ENCODE data around the gene NOP10. TPM values are rescaled to one million over a fixed set of nuclear protein-coding genes. Genes with fewer than 3 reads are reported as not detected.

Gene NOP10
- total RNA-seq, 4 donors from 2014 or later = 137 to 194 (median 166) TPM

- no peak for TF ChIP-seq CTCF (IDR thresholded peaks at IDR 0.05)
- ATAC-seq (ENCODE audit: low FRiP score) (no peak), DNase-seq (ENCODE audit: low spot score) (no peak)
These were observed 27.2 kb upstream of the NOP10 start for GRCh38 chr15:34370129-34370528.

GRCh38 chr15:34367101-34368081, 24.5 kb upstream of the NOP10 start, which contains the start of gene LPCAT4:
Gene LPCAT4, minus strand, starts transcription at chr15:34367196. Its CDS starts 96 bp downstream, at chr15:34367100.
- DNase-seq (ENCODE audit: low spot score) (peak; percentile 77), ATAC-seq (ENCODE audit: low FRiP score) (peak; percentile 94)
- peak in 1 of 3 donors; percentile 59 for TF ChIP-seq CTCF (IDR thresholded peaks at IDR 0.05)

GRCh38 chr15:34366271-34367065, 23.5 kb upstream of the NOP10 start:
- DNase-seq (ENCODE audit: low spot score) (peak; percentile 35), ATAC-seq (ENCODE audit: low FRiP score) (peak; percentile 29)
- TF ChIP-seq CTCF (IDR thresholded peaks at IDR 0.05) = no peak

GRCh38 chr15:34365836-34366235, 22.9 kb upstream of the NOP10 start:
- TF ChIP-seq CTCF (IDR thresholded peaks at IDR 0.05) = no peak
- DNase-seq (ENCODE audit: low spot score) (no peak), ATAC-seq (ENCODE audit: low FRiP score) (no peak)

- TF ChIP-seq CTCF (IDR thresholded peaks at IDR 0.05) = no peak
- DNase-seq (ENCODE audit: low spot score) = no peak
- no peak for ATAC-seq (ENCODE audit: low FRiP score)
These were observed 22.3 kb upstream of the NOP10 start for GRCh38 chr15:34365091-34365825.

- no peak for DNase-seq (ENCODE audit: low spot score)
- TF ChIP-seq CTCF (IDR thresholded peaks at IDR 0.05) = no peak
- ATAC-seq (ENCODE audit: low FRiP score) = no peak
These were observed 21.1 kb upstream of the NOP10 start for GRCh38 chr15:34364041-34364440.
